ENCODE measurements around the gene COIL.

The COIL gene

GRCh38 chr17:56910509-56911235 lies 50.2 kb downstream of the COIL start:
- in situ Hi-C loops (cut with MboI; ENCODE audit: low sequenced_read_pairs), result no loop called here

DNA sequence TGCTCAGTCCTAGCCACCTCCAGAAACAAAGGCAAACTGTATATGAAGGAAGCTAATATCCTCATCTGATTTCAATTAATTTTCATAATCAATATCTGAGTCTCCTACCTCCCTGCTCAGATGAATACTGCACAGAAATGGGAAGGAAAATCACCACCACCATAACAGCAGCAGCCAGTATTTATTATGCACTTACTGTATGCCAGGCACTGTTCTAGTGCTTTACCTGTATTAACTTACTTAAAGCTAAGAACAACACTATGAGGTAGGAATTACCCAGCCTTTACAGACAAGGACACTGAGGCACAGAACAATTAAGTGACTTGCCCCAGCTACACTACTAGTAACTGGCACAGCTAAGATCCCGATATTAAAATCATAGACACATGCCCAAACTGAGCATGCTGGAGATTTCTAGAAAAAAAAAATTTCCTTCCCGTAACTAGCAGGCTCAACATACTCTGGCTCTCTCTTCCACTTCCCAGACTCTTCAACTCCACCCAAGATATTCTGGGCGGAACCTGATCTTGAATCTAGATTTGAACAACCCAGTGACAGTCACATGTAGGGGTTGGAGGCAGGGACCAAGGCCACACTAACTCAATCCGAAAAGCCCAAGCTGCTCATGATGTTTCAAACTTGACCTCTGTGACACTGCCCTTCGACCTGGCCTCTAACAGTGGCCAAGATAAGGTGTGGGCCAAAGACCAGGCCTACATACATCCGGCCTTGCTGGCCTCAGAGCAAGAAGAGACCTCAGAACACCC lies 50.9 kb downstream of the COIL start:
- in situ Hi-C loops (cut with MboI; ENCODE audit: low sequenced_read_pairs), result no loop called here

- in situ Hi-C loops (cut with MboI; ENCODE audit: low sequenced_read_pairs), result no loop called here
These were observed 52.8 kb downstream of the COIL start for GRCh38 chr17:56908001-56908542.

DNA sequence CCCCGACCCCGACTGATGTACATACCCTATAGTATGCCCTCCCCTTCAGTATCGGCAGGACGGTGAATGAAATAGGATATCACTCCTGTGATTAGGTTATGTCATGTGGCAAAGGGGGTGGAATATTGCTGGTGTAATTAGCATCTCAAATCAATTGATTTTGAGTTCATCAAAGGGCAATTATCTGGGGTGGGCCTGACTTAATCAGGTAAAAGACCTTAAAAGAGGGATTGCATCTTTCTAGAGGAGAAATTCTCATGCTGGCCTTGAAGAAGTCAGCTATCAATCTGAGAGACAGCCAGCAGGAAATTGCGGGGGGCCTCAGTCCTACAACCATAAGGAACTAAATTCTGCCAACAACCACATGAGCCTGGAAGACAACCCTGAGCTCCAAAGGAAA lies 57.3 kb downstream of the COIL start:
- in situ Hi-C loops (cut with MboI; ENCODE audit: low sequenced_read_pairs), result no loop called here

DNA sequence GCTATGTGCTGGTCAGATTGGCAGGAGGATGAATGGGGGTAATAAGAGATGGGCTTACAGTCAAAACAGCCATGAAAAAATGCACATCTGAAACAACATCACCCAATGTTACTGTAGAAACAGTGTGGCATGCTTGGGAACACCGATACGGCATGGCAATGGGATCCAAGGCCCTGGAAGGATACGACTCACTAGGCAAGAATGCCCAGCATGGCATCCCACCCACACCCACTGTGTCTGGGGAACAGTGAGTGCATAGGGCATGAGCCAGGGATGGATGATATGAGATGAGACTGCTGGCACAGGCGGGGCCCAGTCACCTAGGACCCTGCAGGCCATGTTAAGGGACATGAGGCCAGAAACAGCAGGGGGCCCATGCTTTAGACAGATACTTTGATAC lies 58.5 kb downstream of the COIL start:
- in situ Hi-C loops (cut with MboI; ENCODE audit: low sequenced_read_pairs), result no loop called here

DNA sequence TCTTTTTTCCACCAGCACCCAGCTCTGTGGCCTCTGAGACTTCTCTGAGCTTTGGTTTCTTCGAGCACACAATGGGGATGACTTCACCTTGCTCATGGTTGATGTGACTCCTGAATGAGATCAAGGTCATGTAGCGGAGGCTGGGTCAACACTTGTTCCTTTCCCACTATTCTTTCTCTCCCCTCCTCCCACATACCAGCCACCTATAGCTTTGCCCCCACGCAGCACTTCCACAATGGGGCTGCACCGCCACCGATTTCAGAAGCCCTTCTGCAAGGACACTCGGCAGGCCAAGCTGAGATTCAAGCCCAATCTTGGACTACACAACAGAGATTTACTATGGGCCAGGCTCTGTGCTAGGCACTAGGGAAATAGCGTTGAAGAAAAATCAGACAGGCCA lies 61.4 kb downstream of the COIL start:
- in situ Hi-C loops (cut with MboI; ENCODE audit: low sequenced_read_pairs), result no loop called here

DNA sequence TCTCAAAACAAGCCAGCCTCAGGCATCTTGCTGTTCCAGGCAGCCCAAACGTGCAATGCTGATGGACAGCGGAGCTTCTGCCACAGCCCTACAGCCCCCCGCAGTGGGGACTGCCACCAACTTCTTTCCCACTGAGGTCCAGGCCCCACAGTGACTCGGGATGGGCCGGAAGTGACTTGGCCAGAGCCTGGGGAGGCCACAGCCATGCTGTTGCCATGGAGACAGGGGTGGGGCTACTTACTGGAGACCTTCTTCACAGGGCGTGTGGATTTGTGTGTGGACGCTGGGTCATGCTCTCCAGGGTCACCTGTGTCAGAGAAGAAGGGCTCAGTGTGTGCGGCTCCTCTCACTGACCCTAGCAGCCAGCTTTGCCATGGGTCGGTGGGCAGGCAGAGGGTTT lies 62.0 kb downstream of the COIL start:
- in situ Hi-C loops (cut with MboI; ENCODE audit: low sequenced_read_pairs), result no loop called here

DNA sequence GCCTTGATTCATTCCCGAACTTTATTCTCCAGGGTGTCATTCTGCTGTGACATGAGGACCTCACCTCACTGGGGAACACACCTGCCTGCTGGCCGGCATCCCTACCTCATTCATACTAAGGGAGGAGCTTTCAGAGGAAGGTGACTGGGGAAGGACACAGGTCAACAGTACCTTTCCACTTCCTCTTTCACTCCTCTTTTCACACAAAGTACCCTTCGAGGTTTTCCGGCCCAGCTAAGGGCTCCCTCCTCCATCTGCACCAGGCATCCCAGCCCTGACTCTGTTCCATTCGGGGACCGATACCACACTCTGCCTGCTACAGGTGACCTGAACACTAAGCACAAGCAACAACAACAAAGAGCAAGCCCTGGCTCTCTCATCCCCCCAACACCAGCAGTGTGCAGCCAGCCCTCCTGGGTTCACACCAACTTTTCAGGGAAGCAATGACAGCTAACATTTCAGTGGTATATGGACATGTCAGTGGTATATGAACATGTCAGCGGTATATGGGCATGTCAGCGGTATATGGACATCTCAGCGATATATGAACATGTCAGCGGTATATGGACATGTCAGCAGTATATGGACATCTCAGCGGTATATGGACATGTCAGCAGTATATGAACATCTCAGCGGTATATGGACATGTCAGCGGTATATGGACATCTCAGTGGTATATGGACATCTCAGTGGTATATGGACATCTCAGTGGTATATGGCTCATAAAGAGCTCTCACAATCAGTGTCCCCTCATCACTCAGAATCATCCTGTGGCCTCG lies 63.0 kb downstream of the COIL start:
- in situ Hi-C loops (cut with MboI; ENCODE audit: low sequenced_read_pairs), result no loop called here

DNA sequence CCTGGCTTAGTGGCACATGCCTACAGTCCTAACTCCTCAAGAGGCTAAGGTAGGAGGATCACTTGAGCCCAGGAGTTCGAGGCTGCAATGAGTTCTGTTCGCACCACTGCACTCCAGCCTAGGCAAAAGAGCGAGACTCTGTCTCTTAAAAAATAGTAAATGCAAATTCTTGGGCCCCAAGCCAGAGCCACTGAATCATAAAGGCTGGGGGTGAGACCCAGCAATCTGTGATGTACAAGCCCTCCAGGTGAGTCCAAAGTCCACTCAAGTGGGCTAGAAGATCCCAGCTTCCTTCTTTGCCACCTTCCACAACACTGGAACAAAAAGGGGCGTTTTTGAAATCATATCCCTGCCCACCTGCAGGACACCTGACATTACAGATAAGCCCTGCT lies 63.9 kb downstream of the COIL start:
- in situ Hi-C loops (cut with MboI; ENCODE audit: low sequenced_read_pairs), result no loop called here

DNA sequence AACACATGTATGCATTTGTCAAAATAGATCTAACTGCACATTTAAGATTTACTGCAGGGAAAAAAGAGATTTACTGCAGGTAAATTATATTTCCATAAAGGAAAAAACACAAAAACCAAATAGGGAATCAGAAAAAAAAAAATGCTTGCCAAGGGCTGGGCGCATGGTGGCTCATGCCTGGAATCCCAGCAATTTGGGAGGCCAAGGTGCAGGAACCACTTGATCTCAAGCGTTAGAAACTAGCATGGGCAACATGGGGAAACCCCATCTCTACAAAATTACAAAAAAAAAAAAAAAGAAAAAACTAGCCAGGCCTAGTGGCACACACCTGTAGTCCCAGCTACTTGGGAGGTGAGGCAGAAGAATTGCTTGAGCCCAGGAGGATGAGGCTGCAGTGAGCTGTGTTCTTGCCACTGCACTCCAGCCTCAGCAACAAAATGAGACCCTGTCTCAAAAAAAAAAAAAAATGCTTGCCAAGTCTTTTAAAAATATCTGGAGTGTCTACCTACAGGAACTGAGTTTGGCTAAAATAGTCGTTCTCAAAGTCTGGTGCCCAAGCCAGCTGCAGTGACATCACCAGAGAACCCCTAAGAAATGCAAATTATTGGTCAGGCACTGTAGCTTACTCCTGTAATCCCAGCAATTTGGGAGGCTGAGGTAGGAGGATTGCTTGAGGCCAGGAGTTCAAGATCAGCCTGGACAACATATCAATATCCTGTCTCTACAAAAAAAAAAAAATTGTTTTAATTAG lies 64.5 kb downstream of the COIL start:
- in situ Hi-C loops (cut with MboI; ENCODE audit: low sequenced_read_pairs), result no loop called here

DNA sequence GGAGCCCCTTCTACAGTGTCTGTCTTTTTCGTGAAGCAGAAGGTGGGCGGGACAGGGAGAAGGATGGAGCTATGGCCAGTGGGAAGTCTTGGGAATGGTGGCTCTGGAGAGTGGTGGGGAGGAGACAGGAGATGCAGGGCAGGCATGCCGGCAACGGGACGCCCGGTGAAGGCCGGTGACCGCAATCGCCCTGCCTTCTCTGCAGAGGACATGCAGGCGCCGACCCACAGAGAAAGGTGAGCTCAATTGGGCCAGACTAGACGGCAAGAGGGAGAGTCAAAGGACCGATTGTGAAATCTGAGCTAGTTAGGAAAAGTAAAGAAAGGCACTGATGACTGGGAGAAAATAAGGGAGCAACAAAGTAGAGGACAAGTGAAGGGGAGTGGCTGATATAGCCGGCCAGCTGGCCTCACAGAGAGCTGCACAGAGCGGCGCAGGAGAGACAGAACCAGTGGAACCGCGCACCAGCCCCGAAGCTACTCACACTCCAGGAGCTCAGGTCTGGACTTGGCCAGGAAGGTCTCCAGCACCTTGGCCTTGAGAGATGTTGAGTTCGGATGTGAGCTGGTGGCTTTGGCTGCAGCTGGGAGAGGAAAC lies 65.9 kb downstream of the COIL start:
- in situ Hi-C loops (cut with MboI; ENCODE audit: low sequenced_read_pairs), result no loop called here

- in situ Hi-C loops (cut with MboI; ENCODE audit: low sequenced_read_pairs), result no loop called here
These were observed 67.3 kb downstream of the COIL start for GRCh38 chr17:56893503-56893902.

DNA sequence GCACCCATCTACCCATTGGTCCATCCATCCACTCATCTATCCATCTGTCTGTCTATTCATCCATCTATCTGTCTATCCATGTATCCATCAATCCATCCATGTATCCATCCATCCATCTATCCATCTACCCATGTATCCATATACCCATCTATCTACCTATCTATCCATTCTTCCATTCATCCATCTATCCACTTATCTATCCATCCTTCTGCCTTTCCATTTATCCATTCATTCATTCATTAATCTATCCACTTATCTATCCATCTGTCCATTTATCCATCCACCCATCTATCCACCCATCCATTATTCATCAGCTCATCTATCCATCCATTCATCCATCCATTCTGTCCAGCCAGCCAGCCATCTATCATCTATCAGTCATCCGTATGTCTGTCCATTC lies 68.5 kb downstream of the COIL start:
- in situ Hi-C loops (cut with MboI; ENCODE audit: low sequenced_read_pairs), result no loop called here

DNA sequence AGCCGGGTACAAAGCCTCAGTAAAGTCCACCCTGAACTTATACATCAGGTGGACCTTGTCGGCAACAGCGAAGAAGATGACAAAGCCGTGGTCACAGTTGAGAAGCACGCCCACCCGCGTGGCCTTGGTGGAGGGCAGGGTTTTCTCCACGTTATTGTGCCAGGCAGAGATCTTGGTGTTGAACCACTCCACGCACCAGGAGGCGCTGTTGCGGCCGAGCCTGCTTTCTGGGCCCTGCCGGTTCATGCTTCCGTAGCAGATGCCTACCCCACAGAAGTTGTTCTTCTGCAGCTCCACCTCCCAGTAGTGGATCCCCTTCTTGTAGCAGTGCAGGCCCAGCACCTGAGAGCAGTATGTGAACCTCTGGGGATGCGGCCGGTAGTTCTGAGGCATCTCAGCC lies 69.1 kb downstream of the COIL start:
- in situ Hi-C loops (cut with MboI; ENCODE audit: low sequenced_read_pairs), result no loop called here

- in situ Hi-C loops (cut with MboI; ENCODE audit: low sequenced_read_pairs), result no loop called here
These were observed 69.8 kb downstream of the COIL start for GRCh38 chr17:56890906-56891674.

DNA sequence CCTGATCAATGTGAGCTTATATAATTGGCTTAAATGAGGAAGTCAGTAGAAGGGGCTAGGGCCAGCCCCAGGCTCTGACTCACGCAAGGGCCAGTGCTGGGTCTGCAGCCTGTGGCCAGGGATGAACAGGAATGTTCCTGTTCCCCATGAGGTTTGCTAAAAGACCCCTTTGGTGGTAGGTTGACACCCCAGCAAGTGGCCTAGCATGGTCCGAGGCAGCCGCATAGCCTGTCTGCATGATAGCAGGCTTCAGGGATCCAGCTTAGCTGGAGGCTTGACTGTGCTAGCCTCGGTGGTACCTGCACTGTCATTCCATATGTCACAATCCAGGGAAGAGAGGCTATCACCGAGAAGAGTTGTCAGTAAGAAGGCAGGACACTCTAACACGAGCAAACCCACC lies 70.5 kb downstream of the COIL start:
- in situ Hi-C loops (cut with MboI; ENCODE audit: low sequenced_read_pairs), result no loop called here

Measured in HL-60/S4 treated with phorbol 12-myristate 13-acetate at 8.2 ng/mL for 4 days and 3 days (cell line).